PFSK-1 (cell line): ENCODE measurements around the gene UTP11.

ENCODE experiments used
- POLR2AphosphoS5 ChIP-seq: IDR thresholded peaks from 2 replicates; pipeline ENCODE4 v1.6.1; 2012; ENCODE audit warnings: low read depth, mild to moderate bottlenecking, control low read depth, low read length, moderate library complexity
- TAF1 ChIP-seq: IDR thresholded peaks from 2 replicates; pipeline ENCODE4 v1.6.1; 2012; ENCODE audit warnings: low read length, control low read depth, borderline replicate concordance; ENCODE audit not compliant: insufficient read depth
- TF ChIP-seq, protein P1 (sequence below), 2 experiments: IDR thresholded peaks; 2 replicates each; pipeline versions ENCODE4 v1.6.1 to v1.8.0; 2011 to 2012; ENCODE audit warnings: low read depth in 2 of 2, low read length in 2 of 2, control low read depth in 1 of 2, inconsistent platforms in 1 of 2, mild to moderate bottlenecking in 1 of 2, moderate library complexity in 1 of 2; ENCODE audit not compliant: insufficient read depth in 1 of 2

DNA sequence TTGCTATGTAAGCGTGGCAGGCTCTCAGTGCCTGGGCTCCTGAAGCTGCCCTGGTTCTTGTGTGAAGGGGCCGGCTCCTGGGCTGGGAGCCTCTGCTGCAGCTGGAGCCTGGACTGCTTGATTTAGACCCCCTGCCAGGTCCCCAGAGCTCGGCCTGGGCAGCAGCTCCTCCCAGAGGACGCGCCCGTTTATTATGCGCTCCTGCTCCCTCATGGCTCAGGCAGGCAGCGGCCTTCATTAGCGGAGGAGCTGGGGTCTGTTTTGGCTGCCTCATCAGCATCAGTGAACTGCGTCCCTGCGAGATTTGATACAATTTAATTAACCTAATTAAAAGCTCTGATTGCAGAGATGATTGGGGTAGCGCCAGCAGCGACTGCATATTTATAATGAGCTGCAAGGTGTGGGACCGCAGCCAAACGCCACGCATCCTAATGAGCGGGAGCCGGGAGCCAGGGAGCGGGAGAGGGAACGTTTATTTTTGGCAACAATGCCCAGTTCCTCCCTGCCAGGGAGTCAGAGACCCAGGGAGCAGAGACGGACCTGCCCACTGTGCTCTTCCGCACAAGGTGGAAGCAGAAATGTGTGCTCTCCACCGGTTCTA lies 16.6 kb downstream of the UTP11 start:
- TF ChIP-seq, protein P1, sequence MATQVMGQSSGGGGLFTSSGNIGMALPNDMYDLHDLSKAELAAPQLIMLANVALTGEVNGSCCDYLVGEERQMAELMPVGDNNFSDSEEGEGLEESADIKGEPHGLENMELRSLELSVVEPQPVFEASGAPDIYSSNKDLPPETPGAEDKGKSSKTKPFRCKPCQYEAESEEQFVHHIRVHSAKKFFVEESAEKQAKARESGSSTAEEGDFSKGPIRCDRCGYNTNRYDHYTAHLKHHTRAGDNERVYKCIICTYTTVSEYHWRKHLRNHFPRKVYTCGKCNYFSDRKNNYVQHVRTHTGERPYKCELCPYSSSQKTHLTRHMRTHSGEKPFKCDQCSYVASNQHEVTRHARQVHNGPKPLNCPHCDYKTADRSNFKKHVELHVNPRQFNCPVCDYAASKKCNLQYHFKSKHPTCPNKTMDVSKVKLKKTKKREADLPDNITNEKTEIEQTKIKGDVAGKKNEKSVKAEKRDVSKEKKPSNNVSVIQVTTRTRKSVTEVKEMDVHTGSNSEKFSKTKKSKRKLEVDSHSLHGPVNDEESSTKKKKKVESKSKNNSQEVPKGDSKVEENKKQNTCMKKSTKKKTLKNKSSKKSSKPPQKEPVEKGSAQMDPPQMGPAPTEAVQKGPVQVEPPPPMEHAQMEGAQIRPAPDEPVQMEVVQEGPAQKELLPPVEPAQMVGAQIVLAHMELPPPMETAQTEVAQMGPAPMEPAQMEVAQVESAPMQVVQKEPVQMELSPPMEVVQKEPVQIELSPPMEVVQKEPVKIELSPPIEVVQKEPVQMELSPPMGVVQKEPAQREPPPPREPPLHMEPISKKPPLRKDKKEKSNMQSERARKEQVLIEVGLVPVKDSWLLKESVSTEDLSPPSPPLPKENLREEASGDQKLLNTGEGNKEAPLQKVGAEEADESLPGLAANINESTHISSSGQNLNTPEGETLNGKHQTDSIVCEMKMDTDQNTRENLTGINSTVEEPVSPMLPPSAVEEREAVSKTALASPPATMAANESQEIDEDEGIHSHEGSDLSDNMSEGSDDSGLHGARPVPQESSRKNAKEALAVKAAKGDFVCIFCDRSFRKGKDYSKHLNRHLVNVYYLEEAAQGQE (IDR thresholded peaks at IDR 0.05; ENCODE audit: insufficient read depth in 1 of 2, low read depth in 2 of 2, low read length in 2 of 2) = no peak
- no peak; the same call in 1 of the 2 replicates for TF ChIP-seq POLR2AphosphoS5
- no peak for TF ChIP-seq TAF1
